Common myeloid progenitor, CD34-positive (primary cell): ENCODE results near the gene SP100.

Source experiments
- CTCF ChIA-PET: fragments of 350-600 bp; sonication (Branson Sonifier 250); formaldehyde crosslinking; loops from one replicate; lab custom pipeline; 2021; ENCODE audit warnings: antibody characterized with exemption; lab: Charles Lee
- POLR2A ChIA-PET: fragments of 350-600 bp; sonication (Branson Sonifier 250); formaldehyde crosslinking; loops from one replicate; lab custom pipeline; 2021; ENCODE audit warnings: antibody characterized with exemption; lab: Charles Lee
- DNase-seq, 3 donors: peaks; one replicate each; pipeline versions ENCODE4 v3.0.0 to v3.0.0-alpha.2; 2013
- H3K27ac ChIP-seq, 2 experiments: 1 replicate in 1 of 2; 2 replicates in 1 of 2; pipeline ENCODE4 v1.7.0; 2013; ENCODE audit warnings: inconsistent platforms in 2 of 2, low read length in 2 of 2, mild to moderate bottlenecking in 2 of 2, low read depth in 1 of 2, moderate library complexity in 1 of 2; ENCODE audit not compliant: severe bottlenecking in 2 of 2, insufficient read depth in 1 of 2, poor library complexity in 1 of 2
- H3K27me3 ChIP-seq, 5 experiments: replicated peaks in 2 of 5; 1 replicate in 3 of 5; 2 replicates in 2 of 5; pipeline versions ENCODE4 v1.6.1 to v1.7.0; 2013; ENCODE audit warnings: low read length in 4 of 5, mild to moderate bottlenecking in 2 of 5, moderate library complexity in 2 of 5, inconsistent platforms in 1 of 5; ENCODE audit not compliant: insufficient read depth in 5 of 5, control insufficient read depth in 4 of 5
- H3K36me3 ChIP-seq, 4 experiments: 1 replicate in 2 of 4; 2 replicates in 2 of 4; pipeline versions ENCODE4 v1.6.1 to v1.7.0; 2013; ENCODE audit warnings: low read length in 3 of 4, control low read depth in 1 of 4, mild to moderate bottlenecking in 1 of 4; ENCODE audit not compliant: control insufficient read depth in 4 of 4, insufficient read depth in 4 of 4
- H3K4me1 ChIP-seq, 4 experiments: 1 replicate in 3 of 4; 2 replicates in 1 of 4; pipeline versions ENCODE4 v1.6.1 to v1.7.1; 2013; ENCODE audit warnings: low read length in 3 of 4, mild to moderate bottlenecking in 3 of 4, control low read depth in 1 of 4, inconsistent platforms in 1 of 4, moderate library complexity in 1 of 4; ENCODE audit not compliant: control insufficient read depth in 4 of 4, insufficient read depth in 4 of 4; ENCODE audit errors: control extremely low read depth in 1 of 4
- H3K4me3 ChIP-seq, 7 experiments: 1 replicate in 4 of 7; 2 replicates in 3 of 7; pipeline versions ENCODE4 v1.5.1 to v1.7.0; 2013; ENCODE audit warnings: mild to moderate bottlenecking in 7 of 7, low read length in 6 of 7, moderate library complexity in 6 of 7, inconsistent platforms in 2 of 7, low read depth in 2 of 7, control low read depth in 1 of 7; ENCODE audit not compliant: insufficient read depth in 4 of 7, control insufficient read depth in 1 of 7; ENCODE audit errors: extremely low read depth in 1 of 7
- H3K9me3 ChIP-seq, 5 experiments: 1 replicate in 4 of 5; 2 replicates in 1 of 5; pipeline versions ENCODE4 v1.6.1 to v1.7.1; 2013; ENCODE audit warnings: low read length in 4 of 5, mild to moderate bottlenecking in 2 of 5, inconsistent platforms in 1 of 5, low read depth in 1 of 5, moderate library complexity in 1 of 5; ENCODE audit not compliant: control insufficient read depth in 4 of 5, insufficient read depth in 2 of 5; ENCODE audit errors: control extremely low read depth in 1 of 5
- WGBS: methylation state at CpG from one replicate; pipeline ENCODE4 v1.1.5; 2013; ENCODE audit not compliant: insufficient coverage; 5-methylcytosine and 5-hydroxymethylcytosine counted together

The SP100 gene

DNA sequence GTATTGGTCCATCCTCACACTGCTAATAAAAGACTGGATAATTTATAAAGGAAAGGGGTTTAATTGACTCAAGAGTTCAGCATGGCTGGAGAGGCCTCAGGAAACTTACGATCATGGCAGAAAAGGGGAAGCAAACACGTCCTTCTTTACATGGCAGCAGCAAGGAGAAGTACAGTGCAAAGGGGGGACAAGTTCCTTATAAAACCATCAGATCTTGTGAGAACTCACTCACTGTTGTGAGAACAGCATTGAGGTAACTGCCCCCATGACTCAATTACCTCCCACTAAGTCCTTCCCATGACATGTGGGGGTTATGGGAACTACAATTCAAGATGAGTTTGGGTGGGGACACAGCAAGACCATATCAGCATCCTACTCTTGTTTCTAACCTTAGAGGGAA, 37.0 kb downstream of the SP100 start:
- DNase-seq = no peak
- peaks cover 6 to 15% (median 12%) of the 10 kb centered on the region in 4 experiments for H3K4me1 ChIP-seq
- CTCF ChIA-PET = no interaction called here
- H3K27ac ChIP-seq = no peak overlapping the region
- peaks cover 24 to 88% (median 58%) of the 10 kb centered on the region in 4 experiments for H3K36me3 ChIP-seq
- H3K4me3 ChIP-seq = peak overlapping the region in 1 of 7 experiments; percentile 1
- POLR2A ChIA-PET = no interaction called here
- H3K27me3 ChIP-seq = no peaks in the 10 kb centered on the region
- WGBS = 75% methylated on average over 2 of the region's 2 CpGs
- H3K9me3 ChIP-seq = peaks cover 3 to 47% (median 11%) of the 10 kb centered on the region in 5 experiments

DNA sequence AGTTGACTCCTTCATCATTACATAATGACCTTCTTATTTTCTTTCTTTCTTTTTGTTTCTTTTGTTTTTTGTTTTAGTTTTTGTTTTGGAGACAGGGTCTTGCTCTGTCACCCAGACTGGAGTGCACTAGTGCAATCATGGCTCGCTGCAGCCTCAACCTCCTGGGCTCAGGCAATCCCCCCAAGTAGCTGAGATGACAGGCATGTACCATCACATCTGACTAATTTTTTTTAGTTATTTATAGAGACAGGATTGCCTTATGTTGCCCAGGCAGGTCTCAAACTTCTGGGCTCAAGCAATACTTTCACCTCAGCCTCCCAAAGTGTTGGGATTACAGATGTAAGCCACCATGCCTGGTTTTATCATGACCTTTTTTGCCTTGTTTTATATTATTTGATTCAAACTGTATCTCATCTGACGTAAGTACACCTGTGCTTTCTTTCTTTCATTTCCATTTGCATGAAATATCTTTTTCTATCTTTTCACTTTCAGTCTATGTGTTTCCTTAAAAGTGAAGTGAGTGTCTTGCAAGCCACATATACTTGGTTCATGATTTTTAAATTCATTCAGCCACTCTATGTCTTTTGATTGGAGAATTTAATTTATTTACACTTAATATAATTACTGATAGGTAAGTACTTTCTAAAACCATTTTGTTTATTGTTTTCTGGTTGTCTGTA, 39.1 kb downstream of the SP100 start:
- no peak for DNase-seq
- no peak overlapping the region for H3K4me3 ChIP-seq
- no peaks in the 10 kb centered on the region for H3K27me3 ChIP-seq
- CTCF ChIA-PET = interaction anchor here (1.5 kb wide), 1 partner anchor 44 kb away, joined by 4 read pairs; no protein-coding TSS in a partner anchor
- no peak overlapping the region for H3K27ac ChIP-seq
- WGBS = 100% methylated on average over 1 of the region's 2 CpGs
- POLR2A ChIA-PET = no interaction called here
- H3K9me3 ChIP-seq = peaks cover 3 to 47% (median 11%) of the 10 kb centered on the region in 5 experiments
- peaks cover 12 to 31% (median 19%) of the 10 kb centered on the region in 4 experiments for H3K4me1 ChIP-seq
- H3K36me3 ChIP-seq = peaks cover 21 to 83% (median 52%) of the 10 kb centered on the region in 4 experiments

- ChIA-PET CTCF (interaction anchor here (1.1 to 1.5 kb wide), 2 partner anchors 14 to 46 kb away, joined by 4 read pairs; no protein-coding TSS in a partner anchor), POLR2A (no interaction called here)
- Histone ChIP-seq H3K4me1 (peaks cover 12 to 31% (median 19%) of the 10 kb centered on the region in 4 experiments), H3K4me3 (peak overlapping the region in 2 of 7 experiments; percentile 29 to 40), H3K27ac (peak overlapping the region; percentile 42 to 64), H3K36me3 (peaks cover 19 to 77% (median 46%) of the 10 kb centered on the region in 4 experiments), H3K9me3 (peaks cover 3 to 40% (median 7%) of the 10 kb centered on the region in 5 experiments), H3K27me3 (no peaks in the 10 kb centered on the region)
- DNase-seq = peak; percentile 50 to 87 (median 83)
- WGBS = 80% methylated on average over 1 of the region's 4 CpGs
These were observed 41.2 kb downstream of the SP100 start for GRCh38 chr2:230457073-230457768.

GRCh38 chr2:230457793-230458192, 41.8 kb downstream of the SP100 start:
- CTCF ChIA-PET = no interaction called here
- Histone ChIP-seq H3K9me3 (peaks cover 2 to 35% (median 6%) of the 10 kb centered on the region in 5 experiments), H3K4me1 (peaks cover 12 to 31% (median 19%) of the 10 kb centered on the region in 4 experiments), H3K27ac (peak overlapping the region; percentile 42 to 64), H3K4me3 (peak overlapping the region in 2 of 7 experiments; percentile 29 to 40), H3K36me3 (peaks cover 17 to 77% (median 44%) of the 10 kb centered on the region in 4 experiments), H3K27me3 (no peaks in the 10 kb centered on the region)
- no peak for DNase-seq
- POLR2A ChIA-PET = no interaction called here

DNA sequence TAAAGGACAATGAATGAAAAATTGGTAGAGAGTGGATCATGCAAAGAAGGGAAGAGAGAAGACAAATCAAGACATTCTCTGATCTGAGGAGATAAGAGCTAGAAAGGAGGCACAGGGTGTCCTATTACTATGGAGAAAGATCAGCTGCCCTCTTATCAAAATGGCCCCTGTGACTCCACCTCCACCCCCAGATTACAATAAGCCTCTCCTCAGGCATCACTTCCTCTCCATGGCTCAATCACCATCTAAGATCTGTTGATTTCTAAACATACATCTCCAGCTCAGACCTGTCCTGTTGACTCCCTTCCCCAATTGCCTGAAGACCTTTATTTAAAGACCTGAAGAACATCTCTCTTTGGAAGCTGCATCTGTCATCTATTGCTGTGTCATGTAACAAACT, 43.2 kb downstream of the SP100 start:
- Histone ChIP-seq H3K9me3 (peaks cover 0 to 22% (median 6%) of the 10 kb centered on the region in 5 experiments), H3K27me3 (no peaks in the 10 kb centered on the region), H3K4me3 (no peak overlapping the region), H3K27ac (peak overlapping the region in 1 of 2 experiments; percentile 2), H3K4me1 (peaks cover 12 to 31% (median 19%) of the 10 kb centered on the region in 4 experiments), H3K36me3 (peaks cover 23 to 77% (median 44%) of the 10 kb centered on the region in 4 experiments)
- no peak for DNase-seq
- ChIA-PET POLR2A (interaction anchor here (0.6 to 0.7 kb wide), 2 partner anchors 77 to 78 kb away, joined by 3 read pairs; no protein-coding TSS in a partner anchor), CTCF (no interaction called here)

- Histone ChIP-seq H3K9me3 (peaks cover 0 to 4% (median 1%) of the 10 kb centered on the region in 5 experiments), H3K4me1 (peaks cover 2 to 13% (median 6%) of the 10 kb centered on the region in 4 experiments), H3K36me3 (peaks cover 20 to 65% (median 48%) of the 10 kb centered on the region in 4 experiments), H3K27ac (no peak overlapping the region), H3K4me3 (no peak overlapping the region), H3K27me3 (no peaks in the 10 kb centered on the region)
- ChIA-PET CTCF (interaction anchor here (0.8 to 1.3 kb wide), 3 partner anchors 9 to 143 kb away, joined by 3 to 4 read pairs (median 3); no protein-coding TSS in a partner anchor), POLR2A (no interaction called here)
- WGBS = 90% methylated on average over 4 of the region's 4 CpGs
- no peak for DNase-seq
These were observed 55.1 kb downstream of the SP100 start for GRCh38 chr2:230471074-230471473.
